Measurements from ENCODE around the gene GLOD5. TPM values are rescaled to one million over a fixed set of nuclear protein-coding genes. Genes with fewer than 3 reads are reported as not detected.

GLOD5 gene
- total RNA-seq, 1 donor from 2014 or later = not detected

DNA sequence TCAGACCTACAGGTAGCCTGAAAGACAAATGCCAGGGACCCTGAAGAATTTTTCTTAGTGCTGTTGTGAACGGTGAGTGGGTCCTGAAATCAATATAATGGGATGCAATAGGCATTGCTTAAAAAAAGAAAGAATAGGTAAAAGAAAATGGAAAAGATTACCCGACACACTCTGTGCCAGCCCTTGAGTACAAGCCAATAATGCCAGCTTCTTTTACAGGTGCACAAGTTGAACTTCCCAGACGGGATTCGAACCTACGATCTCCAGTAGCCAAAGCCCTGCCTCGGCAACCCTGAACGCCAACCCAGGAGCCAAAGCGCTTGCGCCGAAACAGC, 24.7 kb upstream of the GLOD5 start:
- H3K79me2 ChIP-seq (ENCODE audit: insufficient read depth, low read length) = no peaks in the 10 kb centered on the region
- Mint-ChIP-seq H3K9me3 (ENCODE audit: unreplicated experiment) (no peaks in the 10 kb centered on the region), H3K27me3 (ENCODE audit: low read depth, unreplicated experiment) (no peaks in the 10 kb centered on the region), H3K36me3 (ENCODE audit: low read depth, unreplicated experiment) (no peaks in the 10 kb centered on the region), H3K27ac (ENCODE audit: unreplicated experiment) (peak overlapping the region; percentile 29), H3K4me3 (ENCODE audit: unreplicated experiment) (peak overlapping the region; percentile 86), H3K4me1 (ENCODE audit: low read depth, unreplicated experiment) (peaks cover 3% of the 10 kb centered on the region)
- no peaks in the 10 kb centered on the region for H3K9me3 ChIP-seq (ENCODE audit: insufficient read depth, low read depth, low read length)
- FAIRE-seq (no peak), DNase-seq (ENCODE audit: low read depth) (no peak)
- H3K4me1 ChIP-seq (ENCODE audit: insufficient read depth, low read length) = peaks cover 3% of the 10 kb centered on the region
- H3K27ac ChIP-seq (ENCODE audit: low read depth, low read length) = peak overlapping the region; percentile 81
- H3K4me2 ChIP-seq (ENCODE audit: low read length) = peak overlapping the region; percentile 85
- no peaks in the 10 kb centered on the region for H3K36me3 ChIP-seq (ENCODE audit: insufficient read depth, low read length)
- H2AFZ ChIP-seq (ENCODE audit: low read depth, low read length) = peak overlapping the region; percentile 56
- peak overlapping the region; percentile 61 for H3K4me3 ChIP-seq (ENCODE audit: insufficient read depth, low read depth, low read length)
- TF ChIP-seq, protein P1, sequence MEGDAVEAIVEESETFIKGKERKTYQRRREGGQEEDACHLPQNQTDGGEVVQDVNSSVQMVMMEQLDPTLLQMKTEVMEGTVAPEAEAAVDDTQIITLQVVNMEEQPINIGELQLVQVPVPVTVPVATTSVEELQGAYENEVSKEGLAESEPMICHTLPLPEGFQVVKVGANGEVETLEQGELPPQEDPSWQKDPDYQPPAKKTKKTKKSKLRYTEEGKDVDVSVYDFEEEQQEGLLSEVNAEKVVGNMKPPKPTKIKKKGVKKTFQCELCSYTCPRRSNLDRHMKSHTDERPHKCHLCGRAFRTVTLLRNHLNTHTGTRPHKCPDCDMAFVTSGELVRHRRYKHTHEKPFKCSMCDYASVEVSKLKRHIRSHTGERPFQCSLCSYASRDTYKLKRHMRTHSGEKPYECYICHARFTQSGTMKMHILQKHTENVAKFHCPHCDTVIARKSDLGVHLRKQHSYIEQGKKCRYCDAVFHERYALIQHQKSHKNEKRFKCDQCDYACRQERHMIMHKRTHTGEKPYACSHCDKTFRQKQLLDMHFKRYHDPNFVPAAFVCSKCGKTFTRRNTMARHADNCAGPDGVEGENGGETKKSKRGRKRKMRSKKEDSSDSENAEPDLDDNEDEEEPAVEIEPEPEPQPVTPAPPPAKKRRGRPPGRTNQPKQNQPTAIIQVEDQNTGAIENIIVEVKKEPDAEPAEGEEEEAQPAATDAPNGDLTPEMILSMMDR (IDR thresholded peaks at IDR 0.05; ENCODE audit: insufficient read depth, low read depth, low read length) = no peak
- TF ChIP-seq EZH2 (IDR thresholded peaks at IDR 0.05; ENCODE audit: insufficient read depth, low read length) = no peak
- no peaks in the 10 kb centered on the region for H4K20me1 ChIP-seq (ENCODE audit: insufficient read depth, low read length)
- H3K27me3 ChIP-seq (ENCODE audit: insufficient read depth, low read length) = no peaks in the 10 kb centered on the region
- peak overlapping the region; percentile 89 for H3K9ac ChIP-seq (ENCODE audit: low read length)

DNA sequence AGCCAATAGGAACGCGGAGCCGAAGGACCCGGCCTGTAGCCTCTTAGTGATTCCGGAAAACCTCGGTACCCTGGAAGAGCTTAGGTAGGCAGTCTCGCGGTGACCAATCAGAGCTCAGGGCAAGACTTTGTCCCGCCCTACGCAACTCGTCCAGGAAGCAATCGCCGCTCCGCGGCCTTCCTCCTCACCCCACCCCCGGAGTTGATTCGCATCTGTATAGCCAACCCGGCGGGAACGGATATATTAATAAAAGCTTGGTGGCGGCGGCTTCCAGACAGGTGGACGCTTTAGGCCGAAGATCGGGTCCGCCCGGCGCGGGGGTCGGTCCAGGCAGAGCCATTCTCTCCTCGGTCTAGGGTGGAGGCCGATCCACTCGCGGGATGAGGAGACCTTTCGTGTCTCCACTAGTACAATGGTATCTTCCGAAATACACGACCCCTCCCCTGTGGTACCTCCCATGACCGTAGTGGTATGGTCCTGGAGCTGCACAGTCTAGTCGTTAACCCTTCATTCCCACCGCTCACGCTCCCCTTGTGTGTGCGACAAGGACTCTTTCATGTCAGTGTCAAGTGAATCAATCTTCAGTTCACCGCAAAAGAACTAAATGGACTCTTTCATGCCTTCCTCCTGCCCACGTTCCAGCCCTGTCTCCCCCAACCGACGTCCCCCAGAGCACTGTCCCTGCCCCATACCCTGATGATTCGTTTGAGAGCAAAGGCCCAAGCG, 24.2 kb upstream of the GLOD5 start:
- H3K79me2 ChIP-seq (ENCODE audit: insufficient read depth, low read length) = no peaks in the 10 kb centered on the region

More for the DNA sequence above, 24.2 kb upstream of the GLOD5 start:
- DNase-seq (ENCODE audit: low read depth) (peak; percentile 96), FAIRE-seq (peak; percentile 74)
- H3K4me1 ChIP-seq (ENCODE audit: insufficient read depth, low read length) = peaks cover 3% of the 10 kb centered on the region
- H3K4me1 Mint-ChIP-seq (ENCODE audit: low read depth, unreplicated experiment) = peaks cover 3% of the 10 kb centered on the region
- peak overlapping the region; percentile 61 for H3K4me3 ChIP-seq (ENCODE audit: insufficient read depth, low read depth, low read length)
- H4K20me1 ChIP-seq (ENCODE audit: insufficient read depth, low read length) = no peaks in the 10 kb centered on the region
- H3K4me3 Mint-ChIP-seq (ENCODE audit: unreplicated experiment) = peak overlapping the region; percentile 86
- H3K4me2 ChIP-seq (ENCODE audit: low read length) = peak overlapping the region; percentile 85
- no peaks in the 10 kb centered on the region for H3K27me3 Mint-ChIP-seq (ENCODE audit: low read depth, unreplicated experiment)
- H3K9me3 ChIP-seq (ENCODE audit: insufficient read depth, low read depth, low read length) = no peaks in the 10 kb centered on the region
- peak overlapping the region; percentile 84 for H3K27ac Mint-ChIP-seq (ENCODE audit: unreplicated experiment)
- peak overlapping the region; percentile 89 for H3K9ac ChIP-seq (ENCODE audit: low read length)
- H3K27ac ChIP-seq (ENCODE audit: low read depth, low read length) = peak overlapping the region; percentile 81
- TF ChIP-seq, protein P1 (IDR thresholded peaks at IDR 0.05; ENCODE audit: insufficient read depth, low read depth, low read length) = no peak
- TF ChIP-seq EZH2 (IDR thresholded peaks at IDR 0.05; ENCODE audit: insufficient read depth, low read length) = no peak
- no peaks in the 10 kb centered on the region for H3K36me3 Mint-ChIP-seq (ENCODE audit: low read depth, unreplicated experiment)
- peak overlapping the region; percentile 93 for H2AFZ ChIP-seq (ENCODE audit: low read depth, low read length)
- H3K9me3 Mint-ChIP-seq (ENCODE audit: unreplicated experiment) = no peaks in the 10 kb centered on the region
- no peaks in the 10 kb centered on the region for H3K27me3 ChIP-seq (ENCODE audit: insufficient read depth, low read length)
- H3K36me3 ChIP-seq (ENCODE audit: insufficient read depth, low read length) = no peaks in the 10 kb centered on the region
